Stimulated activated CD4-positive, alpha-beta T cell treated with anti-CD3 and anti-CD28 coated beads, Interleukin-1b, Interleukin-23, amount 100 ng/mL, for 24 hours (primary cell): ENCODE results near the gene WDR62.

Source experiments
- DNase-seq, 4 experiments: peaks; one replicate each; pipeline ENCODE4 v3.0.0-alpha.2; 2020; ENCODE audit warnings: low read depth in 4 of 4, low spot score in 1 of 4

Gene WDR62

GRCh38 chr19:36054733-36055686 lies at the start of gene WDR62:
Gene WDR62, plus strand, starts transcription at chr19:36054897. Its CDS starts 75 bp downstream, at chr19:36054972.
- peak; percentile 89 to 94 (median 91) for DNase-seq

- no peak for DNase-seq
Observed at GRCh38 chr19:36006955-36007354, 47.7 kb upstream of the WDR62 start.

- no peak for DNase-seq
Observed at GRCh38 chr19:36008336-36008978, 46.2 kb upstream of the WDR62 start, which contains the start of gene SYNE4. Gene SYNE4, minus strand, starts transcription at chr19:36008813. Its CDS starts 132 bp downstream, at chr19:36008681.

GRCh38 chr19:36009220-36009619 lies 45.5 kb upstream of the WDR62 start:
- DNase-seq, result peak in 2 of 4 experiments; percentile 36 to 57

GRCh38 chr19:36009633-36010379 lies 44.9 kb upstream of the WDR62 start:
- DNase-seq, result no peak

- DNase-seq, result no peak
Observed at GRCh38 chr19:36010402-36010801, 44.3 kb upstream of the WDR62 start.

- no peak for DNase-seq
Observed at GRCh38 chr19:36013280-36014011, 41.3 kb upstream of the WDR62 start.

GRCh38 chr19:36014012-36014924 lies 40.4 kb upstream of the WDR62 start, which contains the start of gene ALKBH6:
Gene ALKBH6, minus strand, starts transcription at chr19:36014213. Its CDS starts 816 bp downstream, at chr19:36013397.
- peak; percentile 99 to 100 (median 100) for DNase-seq

- no peak for DNase-seq
Observed at GRCh38 chr19:36019061-36019670, 35.5 kb upstream of the WDR62 start.

- DNase-seq, result no peak
Observed at GRCh38 chr19:36023432-36023831, 31.3 kb upstream of the WDR62 start.

GRCh38 chr19:36025541-36025940 lies 29.2 kb upstream of the WDR62 start:
- no peak for DNase-seq

GRCh38 chr19:36026091-36026876 lies 28.4 kb upstream of the WDR62 start:
- no peak for DNase-seq

GRCh38 chr19:36027696-36028095 lies 27.0 kb upstream of the WDR62 start:
- no peak for DNase-seq

GRCh38 chr19:36028313-36029041 lies 26.2 kb upstream of the WDR62 start:
- DNase-seq, result no peak

- DNase-seq, result no peak
Observed at GRCh38 chr19:36030264-36031148, 24.2 kb upstream of the WDR62 start.

- no peak for DNase-seq
Observed at GRCh38 chr19:36031308-36031707, 23.4 kb upstream of the WDR62 start.
